GM08714 (cell line): ENCODE measurements around the gene TCTN1.
"Not testable (repeated sequence)": the region's sequence is repeated elsewhere in the genome, so short reads cannot be mapped to it uniquely, and the experiment has no call there.

ENCODE experiments used
- H3K4me3 ChIP-seq: fragments of 200-500 bp; sonication (Bioruptor generic); 2 replicates; pipeline ENCODE4 v1.5.1; 2014; ENCODE audit warnings: mild to moderate bottlenecking, low read length, inconsistent platforms
- ZNF274 ChIP-seq: IDR thresholded peaks from 2 replicates; pipeline ENCODE4 v1.6.1; 2012; ENCODE audit warnings: mild to moderate bottlenecking, low read depth, low read length

TCTN1 gene

DNA sequence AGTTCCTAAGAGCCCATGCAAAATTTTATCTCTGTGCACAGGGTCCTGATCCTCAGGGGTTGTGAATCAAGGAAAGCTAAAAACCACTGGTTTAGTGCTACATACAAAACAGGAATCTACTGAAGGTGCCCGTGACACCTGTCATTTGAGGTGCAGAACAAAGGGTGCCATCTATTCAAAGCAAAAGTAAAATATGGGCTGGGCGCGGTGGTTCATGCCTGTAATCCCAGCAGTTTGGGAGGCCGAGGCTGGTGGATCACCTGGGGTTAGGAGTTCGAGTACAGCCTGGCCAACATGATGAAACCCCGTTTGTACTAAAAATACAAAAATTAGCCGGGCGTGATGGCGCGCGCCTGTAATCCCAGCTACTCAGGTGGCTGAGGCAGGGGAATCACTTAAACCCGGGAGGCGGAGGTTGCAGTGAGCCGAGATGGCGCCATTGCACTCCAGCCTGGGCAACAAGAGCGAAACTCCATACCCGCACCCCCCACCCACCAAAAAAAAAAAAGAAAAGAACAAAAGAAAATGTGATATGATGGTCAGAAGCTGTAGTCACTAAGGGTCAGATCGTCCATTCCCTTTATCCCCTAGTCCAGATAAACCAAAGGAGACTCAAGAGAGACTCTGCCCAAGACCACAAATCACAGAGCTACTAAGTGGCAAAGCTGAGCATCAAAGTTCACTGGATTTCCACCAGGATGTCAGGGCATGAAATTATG lies 34.2 kb upstream of the TCTN1 start:
- no peak for TF ChIP-seq ZNF274
- peak overlapping the region; percentile 20; the same call in 1 of the 2 replicates for H3K4me3 ChIP-seq

DNA sequence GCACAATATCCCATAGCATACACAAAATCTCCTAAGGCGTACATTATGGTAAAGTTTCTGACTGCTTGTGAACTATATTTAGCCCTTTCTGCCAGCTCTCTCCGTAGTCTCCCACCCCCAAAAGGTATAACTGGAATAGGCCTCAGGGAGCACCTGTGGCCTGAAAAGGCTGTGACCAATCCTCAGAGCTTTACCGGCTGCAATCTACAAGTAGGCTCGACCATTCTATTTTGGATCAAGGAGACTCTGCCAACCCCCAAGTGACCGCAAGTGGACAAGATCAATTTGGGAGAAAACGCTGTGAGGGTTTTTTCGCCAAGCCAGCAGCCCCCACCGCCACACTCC lies 32.0 kb upstream of the TCTN1 start:
- TF ChIP-seq ZNF274 = no peak
- peak overlapping the region; percentile 78 for H3K4me3 ChIP-seq

DNA sequence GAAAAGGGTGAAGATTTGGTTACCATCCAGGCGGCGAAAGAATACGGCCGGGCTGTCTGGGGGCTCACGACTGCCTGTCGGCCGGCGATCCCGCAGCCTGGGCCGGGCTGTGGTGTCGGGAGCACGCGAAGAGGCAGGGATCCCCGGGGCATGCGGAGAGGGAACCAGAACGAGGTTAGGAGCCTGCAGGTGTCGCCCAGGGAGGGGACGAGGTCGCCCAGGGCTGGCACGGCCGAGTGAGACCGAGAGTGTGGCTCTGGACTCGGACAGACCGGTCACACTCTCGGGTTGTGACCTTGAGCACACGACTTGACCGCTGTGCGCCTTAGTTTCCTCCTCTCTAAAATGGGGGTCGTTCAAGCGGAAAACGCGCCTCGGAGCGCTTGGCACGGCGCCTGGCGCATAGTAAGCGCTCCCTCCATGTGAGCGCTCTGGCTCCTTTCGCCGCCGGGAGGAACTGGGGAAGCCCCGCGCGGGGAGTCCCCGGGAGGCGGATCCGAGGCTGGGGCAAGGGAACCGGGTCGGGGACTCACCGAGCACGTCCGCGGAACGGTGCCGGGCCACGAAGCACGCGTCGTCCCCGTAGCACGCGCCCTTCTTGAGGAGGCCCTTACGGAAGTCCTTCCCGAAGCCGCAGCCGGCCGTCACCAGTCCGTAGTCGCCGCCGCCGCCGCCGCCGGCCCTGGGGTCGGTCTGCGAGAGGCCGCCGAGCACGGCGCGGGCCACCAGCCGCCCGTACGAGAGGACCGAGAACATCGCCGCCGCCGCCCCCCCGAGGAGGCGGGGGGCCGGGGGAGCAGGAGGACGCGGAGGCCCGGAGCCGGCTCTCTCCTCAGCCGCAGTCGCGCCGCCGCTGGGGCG lies 31.4 kb upstream of the TCTN1 start:
- H3K4me3 ChIP-seq = peak overlapping the region; percentile 78
- TF ChIP-seq ZNF274 = no peak

DNA sequence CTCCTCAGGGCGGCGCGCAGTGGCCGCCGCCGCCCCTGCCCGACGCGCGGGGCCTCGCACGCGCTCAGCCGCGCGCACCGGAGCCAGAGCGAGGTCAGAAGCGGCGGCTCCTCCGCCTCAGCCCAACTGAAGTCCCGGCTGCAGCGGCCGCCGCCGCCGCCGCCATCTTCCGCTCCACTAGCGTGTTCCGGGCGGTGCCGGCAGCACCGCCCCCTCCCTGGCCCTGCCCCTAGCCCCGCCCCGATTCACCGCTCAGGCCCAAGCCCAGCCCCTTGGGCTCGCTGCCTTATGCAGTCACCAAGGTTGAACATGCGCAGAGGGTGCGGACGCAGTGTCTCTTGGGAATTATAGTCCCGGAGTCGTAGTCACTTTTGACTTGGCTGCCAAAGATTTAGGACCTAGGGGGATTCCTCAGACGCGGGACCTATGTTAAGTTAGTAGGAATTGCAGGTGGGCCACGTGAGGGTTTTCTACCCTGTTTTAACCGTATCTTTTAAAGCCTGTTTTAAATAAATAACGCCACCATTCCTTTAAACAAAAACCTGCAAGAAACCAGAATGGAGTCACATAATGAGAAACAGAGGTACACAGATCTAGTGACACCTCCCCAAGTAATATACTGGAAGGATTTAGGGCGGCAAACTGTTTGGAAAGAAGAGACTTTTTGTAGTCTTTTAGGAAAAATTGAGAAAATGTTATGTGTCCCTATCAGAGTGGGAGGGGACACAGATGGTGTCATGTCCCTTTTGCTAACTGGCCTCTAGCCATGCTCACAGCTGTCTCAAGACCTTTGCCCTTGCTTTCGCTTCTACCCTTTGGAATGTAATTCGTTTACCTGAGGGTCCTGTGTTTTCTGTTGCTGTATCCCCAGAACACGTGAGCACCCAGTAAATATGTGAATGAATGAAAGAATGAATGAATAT lies 30.5 kb upstream of the TCTN1 start, which contains the start of gene PPTC7:
TSS of gene PPTC7 (minus strand) at position 182 of the 923 bp plus-strand sequence. CDS start 287 bp downstream, outside the sequence.
- H3K4me3 ChIP-seq = peak within 1 kb of the TSS; percentile 78

DNA sequence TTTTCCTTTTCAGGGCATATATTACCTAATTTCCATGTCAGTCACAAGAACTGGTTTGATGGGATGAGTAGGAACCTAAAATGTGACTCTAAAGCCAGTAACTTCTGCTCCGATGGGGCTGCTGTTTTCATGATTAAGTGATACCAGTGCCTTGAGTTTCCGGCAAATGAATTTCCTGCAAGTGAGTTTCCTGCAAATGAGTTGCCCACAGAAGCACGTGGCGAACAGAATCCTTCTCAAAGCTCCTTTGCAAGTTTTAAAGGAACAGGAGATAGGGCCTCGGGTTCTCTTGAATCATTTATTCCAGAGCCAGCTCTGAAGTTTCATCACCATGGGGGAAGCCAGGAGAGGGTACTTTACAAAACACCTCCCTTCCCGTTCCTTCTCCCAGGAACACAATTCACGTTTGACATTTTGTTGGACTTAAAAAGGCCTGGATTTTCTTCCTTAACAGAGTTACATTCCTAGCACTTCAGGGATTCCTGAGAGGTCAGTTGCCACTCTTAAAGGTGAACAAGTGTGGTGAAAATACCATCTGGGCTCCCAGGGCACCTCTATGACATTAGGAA lies 28.6 kb upstream of the TCTN1 start:
- TF ChIP-seq ZNF274 = no peak
- no peak overlapping the region for H3K4me3 ChIP-seq

More for the DNA sequence above, 30.5 kb upstream of the TCTN1 start, which contains the start of gene PPTC7:
- TF ChIP-seq ZNF274 = no peak

DNA sequence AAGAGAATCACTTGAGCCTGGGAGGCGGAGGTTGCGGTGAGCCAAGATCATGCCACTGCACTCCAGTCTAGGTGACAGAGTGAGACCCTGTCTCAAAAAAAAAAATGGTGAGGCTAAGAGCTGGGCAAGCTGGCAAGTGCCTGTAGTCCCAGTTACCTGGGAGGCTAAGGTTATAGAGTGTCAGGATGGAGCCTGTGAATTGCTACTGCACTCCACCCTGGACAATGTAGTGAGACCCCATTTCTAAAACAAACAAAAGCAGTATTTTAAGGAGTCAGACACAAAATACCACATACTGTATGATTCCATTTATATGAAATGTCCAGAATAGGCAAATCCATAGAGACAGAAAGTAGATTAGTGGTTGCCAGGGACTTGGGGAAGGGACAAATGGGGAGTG lies 26.8 kb upstream of the TCTN1 start:
- H3K4me3 ChIP-seq = not testable (repeated sequence)

DNA sequence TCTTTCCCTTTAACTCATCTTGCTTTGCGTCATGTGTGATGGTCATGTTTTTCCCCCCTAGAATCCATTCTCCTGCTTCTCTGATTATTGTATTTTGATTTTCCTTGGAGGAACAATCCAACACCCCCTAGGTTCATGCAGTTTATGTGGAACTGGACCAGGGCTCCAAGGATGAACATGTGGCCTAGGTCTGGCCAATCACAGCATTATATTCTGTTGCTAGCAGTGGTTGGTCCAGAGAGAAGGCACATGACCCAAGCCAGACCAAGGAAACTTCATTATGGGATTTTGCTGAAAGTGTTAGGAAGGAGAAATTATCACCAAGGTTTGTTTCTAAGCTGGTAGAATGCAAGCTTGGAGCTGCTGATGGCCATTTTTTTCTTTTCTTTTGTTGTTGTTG lies 23.9 kb upstream of the TCTN1 start:
- no peak for TF ChIP-seq ZNF274

DNA sequence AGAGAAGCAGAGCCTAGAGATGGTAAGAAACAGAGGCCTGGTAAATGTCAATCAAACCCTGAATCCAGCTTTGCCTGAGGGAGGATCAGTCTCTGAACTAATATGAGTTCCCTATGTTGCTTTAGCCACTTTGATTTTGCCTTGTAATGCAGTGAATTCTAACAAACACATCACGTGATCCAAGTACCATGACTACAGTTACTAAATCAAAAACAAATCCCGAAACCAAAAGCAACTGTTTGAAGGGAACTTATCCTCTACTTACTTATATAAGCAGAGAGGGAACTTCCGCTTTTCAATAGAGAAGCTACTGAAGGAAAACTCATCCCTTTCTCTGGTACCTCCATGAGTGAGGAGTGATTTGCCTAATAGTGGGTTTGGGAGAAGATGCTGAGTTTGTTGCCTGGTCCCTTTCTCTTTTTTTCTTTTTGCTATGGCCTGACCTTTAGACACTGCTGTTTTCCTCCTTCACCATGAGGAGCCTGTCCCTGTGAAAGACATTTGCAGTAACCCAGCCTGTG lies 23.1 kb upstream of the TCTN1 start:
- no peak for TF ChIP-seq ZNF274
- H3K4me3 ChIP-seq = peak overlapping the region; percentile 32; the same call in 1 of the 2 replicates

More for the DNA sequence above, 23.9 kb upstream of the TCTN1 start:
- no peak overlapping the region for H3K4me3 ChIP-seq

DNA sequence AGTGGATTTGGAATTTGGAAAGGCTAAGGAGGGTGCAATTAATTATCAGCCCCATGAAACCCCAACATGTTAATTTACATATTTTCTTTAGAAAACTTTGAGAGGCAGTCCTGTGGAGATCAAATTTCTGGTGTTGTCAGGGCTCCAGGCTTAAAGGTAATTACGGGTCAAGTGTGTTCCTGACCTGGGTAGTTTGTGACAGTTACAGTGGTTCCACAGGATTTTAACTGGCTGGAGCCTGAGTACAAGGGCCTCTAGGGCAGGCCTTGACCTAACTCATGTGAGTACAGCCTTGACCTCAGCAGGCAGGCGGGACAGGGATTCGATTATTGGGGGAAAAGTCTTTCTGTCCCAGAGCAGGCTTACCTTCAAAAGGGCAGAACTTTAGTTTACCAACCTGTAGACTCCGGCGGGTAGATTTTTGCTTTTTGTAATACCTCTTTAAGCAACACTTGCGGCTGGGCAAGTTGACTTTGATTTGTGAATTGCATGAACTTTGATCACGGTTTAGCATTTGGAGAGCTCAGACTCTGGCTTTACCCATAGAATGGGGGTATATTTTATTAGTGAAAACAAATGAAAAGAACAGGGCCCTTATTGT lies 22.4 kb upstream of the TCTN1 start:
- no peak overlapping the region for H3K4me3 ChIP-seq
- TF ChIP-seq ZNF274 = no peak

DNA sequence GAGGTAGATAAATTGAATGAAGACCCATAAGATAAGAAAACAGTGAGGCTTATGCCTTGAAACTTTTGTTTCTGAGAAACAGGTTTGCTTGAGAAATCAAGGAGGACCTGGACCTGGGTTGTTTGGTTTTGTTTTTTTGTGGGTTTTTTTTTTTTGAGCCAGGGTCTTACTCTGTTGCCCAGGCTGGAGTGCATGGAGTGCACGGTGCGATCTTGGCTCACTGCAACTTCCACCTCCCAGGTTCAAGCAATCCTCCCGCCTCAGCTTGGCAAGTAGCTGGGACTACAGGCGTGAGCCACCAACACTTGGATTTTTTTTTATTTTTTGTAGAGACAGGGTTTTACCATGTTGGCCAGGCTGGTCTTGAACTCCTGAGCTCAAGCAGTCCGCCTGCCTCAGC lies 21.9 kb upstream of the TCTN1 start:
- no peak overlapping the region for H3K4me3 ChIP-seq
- no peak for TF ChIP-seq ZNF274

DNA sequence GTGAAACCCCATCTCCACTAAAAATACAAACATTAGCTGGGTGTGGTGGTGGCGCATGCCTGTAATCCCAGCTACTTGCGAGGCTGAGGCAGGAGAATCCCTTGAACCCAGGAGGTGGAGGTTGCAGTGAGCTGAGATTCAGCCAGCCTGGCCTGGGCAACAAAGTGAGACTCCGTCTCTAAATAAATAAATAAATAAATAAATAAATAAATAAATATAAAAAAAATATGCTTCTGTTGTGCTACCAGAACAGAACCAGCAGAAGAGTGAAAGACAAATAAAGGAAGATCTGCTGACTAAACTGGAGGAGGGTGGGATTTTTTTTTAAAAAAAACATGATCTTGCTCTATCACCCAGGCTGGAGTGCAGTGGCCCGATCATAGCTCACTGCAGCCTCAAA lies 21.0 kb upstream of the TCTN1 start:
- H3K4me3 ChIP-seq = not testable (repeated sequence)

DNA sequence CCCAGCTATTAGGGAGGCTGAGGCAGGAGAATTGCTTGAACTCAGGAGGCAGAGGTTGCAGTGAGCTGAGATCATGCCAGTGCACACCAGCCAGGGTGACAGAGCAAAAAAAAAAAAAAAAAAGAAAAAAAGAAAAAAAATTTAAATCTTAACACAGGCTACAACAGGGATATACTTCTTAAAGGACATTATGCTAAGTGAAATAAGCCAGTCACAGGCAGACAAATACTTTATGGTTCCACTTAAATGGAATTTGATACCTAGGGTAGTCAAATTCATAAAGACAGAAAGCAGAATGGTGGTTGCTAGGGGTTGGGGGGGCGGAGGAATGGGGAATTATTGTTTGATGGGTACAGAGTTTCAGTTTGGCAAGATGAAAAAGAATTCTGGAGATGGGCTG lies 16.0 kb upstream of the TCTN1 start:
- no peak overlapping the region for H3K4me3 ChIP-seq
- no peak for TF ChIP-seq ZNF274

DNA sequence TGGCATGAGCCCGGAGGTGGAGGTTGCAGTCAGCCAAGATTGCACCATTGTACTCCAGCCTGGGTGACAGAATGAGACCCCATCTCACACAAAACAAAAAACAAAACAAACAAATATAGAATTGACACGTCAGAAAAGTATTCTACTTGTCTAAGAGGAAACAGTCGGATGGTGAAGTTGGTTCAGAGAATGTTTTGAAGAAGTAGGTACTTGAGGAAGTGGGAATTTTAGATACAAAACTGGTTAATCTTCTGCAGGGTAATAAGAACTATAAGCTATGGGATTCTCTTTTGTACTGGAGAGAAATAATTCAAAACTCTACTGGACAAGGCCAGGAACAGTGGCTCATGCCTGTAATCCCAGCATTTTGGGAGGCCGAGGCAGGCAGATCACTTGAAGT lies 14.6 kb upstream of the TCTN1 start:
- TF ChIP-seq ZNF274 = no peak

More for the DNA sequence above, 14.6 kb upstream of the TCTN1 start:
- no peak overlapping the region for H3K4me3 ChIP-seq
